Skeletal muscle tissue (tissue), 4 donors: ENCODE data around the gene CDKN1C. TPM values are rescaled to one million over a fixed set of nuclear protein-coding genes. Genes with fewer than 3 reads are reported as not detected.

Source experiments
- H3K27ac ChIP-seq: one replicate; pipeline ENCODE4 v1.7.0; 2013; ENCODE audit warnings: mild to moderate bottlenecking, low read depth, low read length, inconsistent platforms
- H3K27me3 ChIP-seq, 3 donors: one replicate each; pipeline ENCODE4 v1.7.0; 2013; ENCODE audit warnings: low read length in 3 of 3; ENCODE audit not compliant: control insufficient read depth in 3 of 3, insufficient read depth in 3 of 3
- H3K36me3 ChIP-seq, 3 donors: one replicate each; pipeline ENCODE4 v1.7.0; 2013; ENCODE audit warnings: low read length in 3 of 3; ENCODE audit not compliant: control insufficient read depth in 3 of 3, insufficient read depth in 3 of 3
- H3K4me1 ChIP-seq, 3 donors: one replicate each; pipeline ENCODE4 v1.7.0; 2013; ENCODE audit warnings: low read length in 3 of 3, mild to moderate bottlenecking in 3 of 3; ENCODE audit not compliant: control insufficient read depth in 3 of 3, insufficient read depth in 3 of 3
- H3K4me3 ChIP-seq, 3 donors: one replicate each; pipeline ENCODE4 v1.7.0; 2013; ENCODE audit warnings: low read length in 3 of 3
- H3K9ac ChIP-seq, 3 donors: one replicate each; pipeline ENCODE4 v1.7.0; 2013; ENCODE audit warnings: low read length in 3 of 3, mild to moderate bottlenecking in 3 of 3, moderate library complexity in 2 of 3, low read depth in 1 of 3
- H3K9me3 ChIP-seq, 3 donors: one replicate each; pipeline ENCODE4 v1.7.0; 2013; ENCODE audit warnings: low read length in 3 of 3; ENCODE audit not compliant: control insufficient read depth in 3 of 3
- total RNA-seq: library from RNA; depleted of rRNA; stranded (reverse); fragments of >200 nt; gene quantifications from one replicate; pipeline ENCODE4 v1.2.3, GENCODE V29; 2014
- donor health status: Osteomylitis.

Gene CDKN1C
- total RNA-seq, 1 donor from 2014 or later = 209 TPM

GRCh38 chr11:2841411-2842190 lies 44.0 kb downstream of the CDKN1C start:
- Histone ChIP-seq H3K9ac (no peak overlapping the region), H3K4me1 (peaks cover 8 to 9% (median 8%) of the 10 kb centered on the region in 3 donors)

GRCh38 chr11:2839395-2839943 lies 46.1 kb downstream of the CDKN1C start:
- no peak overlapping the region for H3K27ac ChIP-seq
- H3K27me3 ChIP-seq = no peaks in the 10 kb centered on the region
- H3K9me3 ChIP-seq = no peaks in the 10 kb centered on the region
- peaks cover 11 to 12% (median 11%) of the 10 kb centered on the region in 3 donors for H3K4me1 ChIP-seq
- no peaks in the 10 kb centered on the region for H3K36me3 ChIP-seq
- no peak overlapping the region for H3K9ac ChIP-seq
- no peak overlapping the region for H3K4me3 ChIP-seq

More at GRCh38 chr11:2841411-2842190, 44.0 kb downstream of the CDKN1C start:
- no peak overlapping the region for H3K4me3 ChIP-seq
- no peaks in the 10 kb centered on the region for H3K36me3 ChIP-seq
- no peak overlapping the region for H3K27ac ChIP-seq
- no peaks in the 10 kb centered on the region for H3K9me3 ChIP-seq
- no peaks in the 10 kb centered on the region for H3K27me3 ChIP-seq

- no peaks in the 10 kb centered on the region for H3K36me3 ChIP-seq
- H3K9ac ChIP-seq = no peak overlapping the region
- peaks cover 11 to 12% (median 11%) of the 10 kb centered on the region in 3 donors for H3K4me1 ChIP-seq
- H3K27ac ChIP-seq = no peak overlapping the region
- no peak overlapping the region for H3K4me3 ChIP-seq
- H3K9me3 ChIP-seq = no peaks in the 10 kb centered on the region
- no peaks in the 10 kb centered on the region for H3K27me3 ChIP-seq
Observed at GRCh38 chr11:2838676-2839294, 46.8 kb downstream of the CDKN1C start.

GRCh38 chr11:2838091-2838490 lies 47.5 kb downstream of the CDKN1C start:
- Histone ChIP-seq H3K27ac (no peak overlapping the region), H3K4me1 (peaks cover 11 to 12% (median 11%) of the 10 kb centered on the region in 3 donors), H3K4me3 (no peak overlapping the region), H3K9ac (no peak overlapping the region), H3K27me3 (no peaks in the 10 kb centered on the region), H3K9me3 (no peaks in the 10 kb centered on the region), H3K36me3 (no peaks in the 10 kb centered on the region)

GRCh38 chr11:2837651-2838050 lies 47.9 kb downstream of the CDKN1C start:
- peak overlapping the region in 1 of 3 donors; percentile 33 for H3K9ac ChIP-seq
- H3K9me3 ChIP-seq = no peaks in the 10 kb centered on the region
- H3K27ac ChIP-seq = no peak overlapping the region
- peaks cover 11 to 12% (median 11%) of the 10 kb centered on the region in 3 donors for H3K4me1 ChIP-seq
- H3K36me3 ChIP-seq = no peaks in the 10 kb centered on the region
- no peaks in the 10 kb centered on the region for H3K27me3 ChIP-seq
- no peak overlapping the region for H3K4me3 ChIP-seq

GRCh38 chr11:2837096-2837601 lies 48.4 kb downstream of the CDKN1C start:
- Histone ChIP-seq H3K27me3 (peaks cover 0 to 1% (median 0%) of the 10 kb centered on the region in 3 donors), H3K4me3 (no peak overlapping the region), H3K9me3 (no peaks in the 10 kb centered on the region), H3K4me1 (peaks cover 11 to 12% (median 11%) of the 10 kb centered on the region in 3 donors), H3K36me3 (no peaks in the 10 kb centered on the region), H3K9ac (peak overlapping the region in 1 of 3 donors; percentile 33), H3K27ac (no peak overlapping the region)

GRCh38 chr11:2836315-2837095 lies 49.1 kb downstream of the CDKN1C start:
- Histone ChIP-seq H3K9ac (peak overlapping the region in 1 of 3 donors; percentile 16), H3K4me3 (no peak overlapping the region), H3K27ac (no peak overlapping the region), H3K36me3 (no peaks in the 10 kb centered on the region), H3K27me3 (peaks cover 0 to 2% (median 0%) of the 10 kb centered on the region in 3 donors), H3K4me1 (peaks cover 11 to 12% (median 12%) of the 10 kb centered on the region in 3 donors), H3K9me3 (no peaks in the 10 kb centered on the region)

GRCh38 chr11:2835751-2836150 lies 49.8 kb downstream of the CDKN1C start:
- no peaks in the 10 kb centered on the region for H3K9me3 ChIP-seq
- no peak overlapping the region for H3K9ac ChIP-seq
- no peaks in the 10 kb centered on the region for H3K36me3 ChIP-seq
- peaks cover 0 to 2% (median 0%) of the 10 kb centered on the region in 3 donors for H3K27me3 ChIP-seq
- H3K4me1 ChIP-seq = peaks cover 11 to 16% (median 12%) of the 10 kb centered on the region in 3 donors
- no peak overlapping the region for H3K4me3 ChIP-seq
- no peak overlapping the region for H3K27ac ChIP-seq

- peak overlapping the region in 1 of 3 donors; percentile 16 for H3K9ac ChIP-seq
- H3K4me1 ChIP-seq = peaks cover 11 to 16% (median 12%) of the 10 kb centered on the region in 3 donors
- no peak overlapping the region for H3K4me3 ChIP-seq
- no peak overlapping the region for H3K27ac ChIP-seq
- peaks cover 0 to 2% (median 0%) of the 10 kb centered on the region in 3 donors for H3K27me3 ChIP-seq
- H3K9me3 ChIP-seq = no peaks in the 10 kb centered on the region
- no peaks in the 10 kb centered on the region for H3K36me3 ChIP-seq
Observed at GRCh38 chr11:2835296-2835695, 50.3 kb downstream of the CDKN1C start.
